ENCODE measurements around the gene NDC1.
"Not testable (repeated sequence)": the region's sequence is repeated elsewhere in the genome, so short reads cannot be mapped to it uniquely, and the experiment has no call there.

The NDC1 gene

GRCh38 chr1:53837924-53838653, at the start of gene NDC1:
TSS of gene NDC1 (minus strand) at chr1:53838296. CDS start at chr1:53838261, 35 bp downstream.
- Histone ChIP-seq H3K36me3 (replicated peaks; ENCODE audit: insufficient read depth, low read length) (peaks cover 4% of the 10 kb centered on the region; the same call in 1 of the 2 replicates), H3K4me2 (ENCODE audit: low read depth, low read length) (peak within 1 kb of the TSS; percentile 68), H3K4me1 (ENCODE audit: low read length) (peaks cover 4% of the 10 kb centered on the region; the same call in 1 of the 2 replicates), H3K27ac (ENCODE audit: low read length) (peak within 1 kb of the TSS; percentile 99), H3K9me3 (replicated peaks; ENCODE audit: insufficient read depth, low read length) (no peaks in the 10 kb centered on the region), H3K4me3 (ENCODE audit: low read length) (peak within 1 kb of the TSS; percentile 96), H3F3A (ENCODE audit: insufficient read depth, low read length) (no peaks in the 10 kb centered on the region), H3K9me2 (replicated peaks; ENCODE audit: insufficient read depth, low read length) (no peaks in the 10 kb centered on the region), H2AFZ (ENCODE audit: low read length) (peak within 1 kb of the TSS; percentile 92), H3K9ac (ENCODE audit: low read length) (peak within 1 kb of the TSS; percentile 99), H4K20me1 (ENCODE audit: insufficient read depth, low read length) (no peaks in the 10 kb centered on the region; the same call in 1 of the 2 replicates), H3K27me3 (replicated peaks; ENCODE audit: insufficient read depth, low read length) (no peaks in the 10 kb centered on the region), H3K79me2 (ENCODE audit: low read length) (peaks cover 48% of the 10 kb centered on the region)
- peak; percentile 96 for DNase-seq
- TF ChIP-seq, protein P1, sequence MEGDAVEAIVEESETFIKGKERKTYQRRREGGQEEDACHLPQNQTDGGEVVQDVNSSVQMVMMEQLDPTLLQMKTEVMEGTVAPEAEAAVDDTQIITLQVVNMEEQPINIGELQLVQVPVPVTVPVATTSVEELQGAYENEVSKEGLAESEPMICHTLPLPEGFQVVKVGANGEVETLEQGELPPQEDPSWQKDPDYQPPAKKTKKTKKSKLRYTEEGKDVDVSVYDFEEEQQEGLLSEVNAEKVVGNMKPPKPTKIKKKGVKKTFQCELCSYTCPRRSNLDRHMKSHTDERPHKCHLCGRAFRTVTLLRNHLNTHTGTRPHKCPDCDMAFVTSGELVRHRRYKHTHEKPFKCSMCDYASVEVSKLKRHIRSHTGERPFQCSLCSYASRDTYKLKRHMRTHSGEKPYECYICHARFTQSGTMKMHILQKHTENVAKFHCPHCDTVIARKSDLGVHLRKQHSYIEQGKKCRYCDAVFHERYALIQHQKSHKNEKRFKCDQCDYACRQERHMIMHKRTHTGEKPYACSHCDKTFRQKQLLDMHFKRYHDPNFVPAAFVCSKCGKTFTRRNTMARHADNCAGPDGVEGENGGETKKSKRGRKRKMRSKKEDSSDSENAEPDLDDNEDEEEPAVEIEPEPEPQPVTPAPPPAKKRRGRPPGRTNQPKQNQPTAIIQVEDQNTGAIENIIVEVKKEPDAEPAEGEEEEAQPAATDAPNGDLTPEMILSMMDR (IDR thresholded peaks at IDR 0.05; ENCODE audit: low read length), result 0 out of 2 replicates have a peak, but pooled peaks have one; percentile 2
- no peak for TF ChIP-seq EZH2 (optimal IDR thresholded peaks at IDR 0.05; ENCODE audit: low read depth, low read length)

- H3K27me3 ChIP-seq (replicated peaks; ENCODE audit: insufficient read depth, low read length); H3K79me2 ChIP-seq (ENCODE audit: low read length); H3K9ac ChIP-seq (ENCODE audit: low read length); H3K4me2 ChIP-seq (ENCODE audit: low read depth, low read length); H2AFZ ChIP-seq (ENCODE audit: low read length); H3F3A ChIP-seq (ENCODE audit: insufficient read depth, low read length); H3K9me2 ChIP-seq (replicated peaks; ENCODE audit: insufficient read depth, low read length); DNase-seq; H4K20me1 ChIP-seq (ENCODE audit: insufficient read depth, low read length); H3K9me3 ChIP-seq (replicated peaks; ENCODE audit: insufficient read depth, low read length); H3K27ac ChIP-seq (ENCODE audit: low read length); H3K4me3 ChIP-seq (ENCODE audit: low read length); H3K4me1 ChIP-seq (ENCODE audit: low read length); H3K36me3 ChIP-seq (replicated peaks; ENCODE audit: insufficient read depth, low read length): not testable (repeated sequence)
Measured at GRCh38 chr1:53883600-53883999, 45.5 kb upstream of the NDC1 start.

- H3K36me3 ChIP-seq (replicated peaks; ENCODE audit: insufficient read depth, low read length); H3K79me2 ChIP-seq (ENCODE audit: low read length); H3K27ac ChIP-seq (ENCODE audit: low read length): not testable (repeated sequence)
Measured at GRCh38 chr1:53881853-53882252, 43.8 kb upstream of the NDC1 start.

DNA sequence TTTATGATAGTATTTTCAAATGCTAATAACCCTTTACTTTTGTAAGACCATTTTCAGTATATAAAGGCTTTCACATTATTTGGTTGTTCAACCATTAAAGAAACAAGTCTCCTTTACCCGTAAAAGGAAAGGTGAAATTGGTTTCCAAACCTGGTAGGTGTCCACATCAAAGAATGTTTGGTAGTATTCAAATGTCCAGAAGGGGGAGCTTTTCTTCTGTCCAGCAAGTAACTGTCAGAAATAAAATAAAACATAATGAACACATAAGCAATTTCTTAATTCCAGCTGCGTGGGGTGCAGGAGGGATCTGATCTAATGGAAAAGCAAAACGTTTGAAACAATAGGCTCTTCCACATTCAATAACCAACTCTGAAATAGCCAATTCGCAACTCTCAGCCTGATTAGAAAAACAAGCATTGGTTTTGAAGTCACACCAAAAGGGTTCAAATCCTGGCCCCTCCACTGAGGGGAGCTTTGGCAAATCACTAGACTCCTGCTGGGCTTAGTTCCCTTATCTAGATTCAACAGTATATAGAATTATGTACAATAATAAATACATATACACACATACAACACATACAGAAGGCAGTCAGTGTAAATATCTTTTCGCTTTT, 40.5 kb upstream of the NDC1 start:
- 0 out of 2 replicates have a peak, but pooled peaks cover 3% of the 10 kb centered on the region for H3K36me3 ChIP-seq (replicated peaks; ENCODE audit: insufficient read depth, low read length)
- no peaks in the 10 kb centered on the region for H3K9me2 ChIP-seq (replicated peaks; ENCODE audit: insufficient read depth, low read length)
- TF ChIP-seq, protein P1 (IDR thresholded peaks at IDR 0.05; ENCODE audit: low read length), result peak; percentile 74
- no peak for TF ChIP-seq EZH2 (optimal IDR thresholded peaks at IDR 0.05; ENCODE audit: low read depth, low read length)
- no peak overlapping the region for H3K27ac ChIP-seq (ENCODE audit: low read length)
- H3K4me3 ChIP-seq (ENCODE audit: low read length), result no peak overlapping the region
- no peak overlapping the region for H3K9ac ChIP-seq (ENCODE audit: low read length)
- no peaks in the 10 kb centered on the region for H3K27me3 ChIP-seq (replicated peaks; ENCODE audit: insufficient read depth, low read length)
- H3K79me2 ChIP-seq (ENCODE audit: low read length), result no peaks in the 10 kb centered on the region
- peak; percentile 73 for DNase-seq
- H4K20me1 ChIP-seq (ENCODE audit: insufficient read depth, low read length), result no peaks in the 10 kb centered on the region
- no peaks in the 10 kb centered on the region for H3K4me1 ChIP-seq (ENCODE audit: low read length)
- no peak overlapping the region for H2AFZ ChIP-seq (ENCODE audit: low read length)
- no peaks in the 10 kb centered on the region for H3K9me3 ChIP-seq (replicated peaks; ENCODE audit: insufficient read depth, low read length)
- no peak overlapping the region for H3K4me2 ChIP-seq (ENCODE audit: low read depth, low read length)
- H3F3A ChIP-seq (ENCODE audit: insufficient read depth, low read length), result no peaks in the 10 kb centered on the region

More at GRCh38 chr1:53881853-53882252, 43.8 kb upstream of the NDC1 start:
- H3K9ac ChIP-seq (ENCODE audit: low read length); H3K27me3 ChIP-seq (replicated peaks; ENCODE audit: insufficient read depth, low read length); H4K20me1 ChIP-seq (ENCODE audit: insufficient read depth, low read length); H3K9me3 ChIP-seq (replicated peaks; ENCODE audit: insufficient read depth, low read length); H3K9me2 ChIP-seq (replicated peaks; ENCODE audit: insufficient read depth, low read length); DNase-seq; H3F3A ChIP-seq (ENCODE audit: insufficient read depth, low read length); H3K4me2 ChIP-seq (ENCODE audit: low read depth, low read length); H2AFZ ChIP-seq (ENCODE audit: low read length); H3K4me1 ChIP-seq (ENCODE audit: low read length); H3K4me3 ChIP-seq (ENCODE audit: low read length): not testable (repeated sequence)

- not testable (repeated sequence) for H3K79me2 ChIP-seq (ENCODE audit: low read length); H2AFZ ChIP-seq (ENCODE audit: low read length); H3K27ac ChIP-seq (ENCODE audit: low read length); H3K27me3 ChIP-seq (replicated peaks; ENCODE audit: insufficient read depth, low read length); H3K4me2 ChIP-seq (ENCODE audit: low read depth, low read length); H3K9ac ChIP-seq (ENCODE audit: low read length); H3K4me1 ChIP-seq (ENCODE audit: low read length); H3K9me3 ChIP-seq (replicated peaks; ENCODE audit: insufficient read depth, low read length); H3K36me3 ChIP-seq (replicated peaks; ENCODE audit: insufficient read depth, low read length); H4K20me1 ChIP-seq (ENCODE audit: insufficient read depth, low read length); H3F3A ChIP-seq (ENCODE audit: insufficient read depth, low read length); H3K4me3 ChIP-seq (ENCODE audit: low read length); H3K9me2 ChIP-seq (replicated peaks; ENCODE audit: insufficient read depth, low read length); DNase-seq
Measured at GRCh38 chr1:53875150-53875549, 37.1 kb upstream of the NDC1 start.
